ENCODE measurements around the gene LRRC4C. TPM values are rescaled to one million over a fixed set of nuclear protein-coding genes. Genes with fewer than 3 reads are reported as not detected.

Gene LRRC4C
- total and polyA plus RNA-seq, 2 donors (not counting 3 experiments of a cell fraction or from before 2014, with no cell fraction given), result not detected

- H3K9me3 ChIP-seq (replicated peaks; ENCODE audit: control insufficient read depth, insufficient read depth, low read length), result no peaks in the 10 kb centered on the region
- H3K27ac ChIP-seq (ENCODE audit: insufficient read depth, low read depth, low read length), result no peak overlapping the region
- no peak overlapping the region for H3K4me2 ChIP-seq (ENCODE audit: insufficient read depth, low read length)
- no peak overlapping the region for H3K9ac ChIP-seq (replicated peaks; ENCODE audit: extremely low read depth, insufficient read depth, low read length)
- dilution Hi-C loops (cut with MboI; ENCODE audit: extremely low pct_ligation_motif_present, low sequenced_read_pairs), result no loop called here
- FAIRE-seq, result no peak
- BruUV-seq (replicated peaks), result no TSS peak
- H2AFZ ChIP-seq (ENCODE audit: low read depth, low read length), result no peak overlapping the region
- TF ChIP-seq FOS (IDR thresholded peaks at IDR 0.05; ENCODE audit: borderline replicate concordance, insufficient read depth, low read length) (no peak), GATA2 (IDR thresholded peaks at IDR 0.05; ENCODE audit: insufficient read depth, insufficient read length, low read depth, low read length) (no peak), POLR2AphosphoS5 (IDR thresholded peaks at IDR 0.05; ENCODE audit: insufficient read depth, low read depth, low read length) (no peak), MAX (IDR thresholded peaks at IDR 0.05; ENCODE audit: insufficient read depth, insufficient read length) (no peak), JUN (IDR thresholded peaks at IDR 0.05; ENCODE audit: borderline replicate concordance, insufficient read depth, insufficient read length, low read depth) (no peak), EZH2 (IDR thresholded peaks at IDR 0.05; ENCODE audit: borderline replicate concordance, low read depth, low read length, severe bottlenecking) (no peak), CTCF (IDR thresholded peaks at IDR 0.05; ENCODE audit: extremely low read depth in 1 of 2, insufficient read depth in 1 of 2, low read depth in 1 of 2, low read length in 2 of 2) (no peak)
- no peak overlapping the region for H3K4me3 ChIP-seq (replicated peaks in 1 of 3; ENCODE audit: insufficient read depth in 1 of 3, low read depth in 1 of 3, low read length in 3 of 3)
- H3K36me3 ChIP-seq (ENCODE audit: control insufficient read depth in 2 of 2, extremely low read depth in 1 of 2, insufficient read depth in 2 of 2, low read length in 2 of 2), result no peaks in the 10 kb centered on the region
- CTCF ChIA-PET, result interaction anchor here (0.8 to 2.6 kb wide), 15 partner anchors 9 to 1503 kb away, joined by 3 to 15 read pairs (median 3); no protein-coding TSS in a partner anchor
- intact Hi-C loops (cut with micrococcal nuclease), result loop anchor here (5.0 kb wide), 1 partner anchor 1502 kb away; no protein-coding TSS in a partner anchor
- peaks cover 16 to 17% of the 10 kb centered on the region in 2 experiments for H3K27me3 ChIP-seq (ENCODE audit: control insufficient read depth in 2 of 2, insufficient read depth in 2 of 2, low read length in 2 of 2)
- DNase-seq (ENCODE audit: low read depth, low spot score), result no peak
- no peaks in the 10 kb centered on the region for H3K4me1 ChIP-seq (ENCODE audit: control insufficient read depth, extremely low read depth, insufficient read depth, low read length)
- no peaks in the 10 kb centered on the region for H4K20me1 ChIP-seq (replicated peaks; ENCODE audit: control insufficient read depth, extremely low read depth, insufficient read depth, low read length)
- H3K9me1 ChIP-seq (replicated peaks; ENCODE audit: control insufficient read depth, extremely low read depth, insufficient read depth, low read length), result no peaks in the 10 kb centered on the region
- no peaks in the 10 kb centered on the region for H3K79me2 ChIP-seq (ENCODE audit: control insufficient read depth, insufficient read depth, low read length)
- POLR2A ChIA-PET, result no interaction called here
These were observed 1165.1 kb downstream of the LRRC4C start for GRCh38 chr11:40294349-40294735.

All from endothelial cell of umbilical vein (primary cell).